Measurements from ENCODE around the gene PLEKHD1.
"Not testable (repeated sequence)": the region's sequence is repeated elsewhere in the genome, so short reads cannot be mapped to it uniquely, and the experiment has no call there.

PLEKHD1 gene

DNA sequence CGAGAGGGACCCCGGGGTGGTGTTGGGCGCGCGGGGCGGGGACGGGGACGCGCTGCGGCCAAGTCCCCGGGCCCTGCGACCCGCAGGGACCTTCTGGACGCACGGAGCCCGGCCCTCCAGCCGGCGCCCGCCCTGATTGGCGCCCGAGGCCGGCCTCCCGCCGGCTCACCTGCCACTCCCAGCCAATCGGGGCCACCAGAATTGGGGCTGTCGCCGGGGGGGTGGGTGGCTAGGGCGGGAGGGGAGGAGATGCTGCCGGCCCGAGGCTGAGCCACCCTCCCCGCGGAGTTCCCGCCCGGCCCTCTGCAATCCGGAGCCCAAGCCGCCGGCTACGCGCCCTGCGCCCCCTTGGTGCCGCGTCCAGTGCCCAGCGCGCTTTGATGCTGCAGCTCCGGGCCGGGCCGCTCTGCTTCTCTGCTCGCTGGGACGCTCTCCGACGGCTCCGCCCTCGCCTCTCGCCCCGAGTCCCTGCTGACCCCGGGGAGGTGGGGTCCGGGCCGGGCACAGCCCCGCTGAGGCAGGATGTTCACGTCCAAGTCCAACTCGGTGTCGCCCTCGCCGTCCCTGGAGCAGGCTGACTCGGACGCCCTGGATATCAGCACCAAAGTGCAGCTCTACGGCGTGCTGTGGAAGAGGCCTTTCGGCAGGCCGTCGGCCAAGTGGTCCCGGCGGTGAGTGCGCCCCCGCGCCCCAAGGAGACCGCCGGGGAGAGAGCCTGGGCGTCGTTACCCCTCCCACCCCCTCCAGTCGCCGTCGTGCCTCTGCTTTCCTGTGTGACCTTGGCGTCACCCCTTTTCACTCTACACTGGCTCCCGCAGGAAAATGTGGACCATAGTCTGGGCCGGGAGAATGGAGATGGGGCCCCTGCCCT, at the start of gene PLEKHD1:
Gene PLEKHD1, plus strand, starts transcription at position 285 of the 871 bp plus-strand sequence. Its CDS starts 238 bp downstream, at position 523.
- DNase-seq (ENCODE audit: low read depth in 2 of 2) = no peak

DNA sequence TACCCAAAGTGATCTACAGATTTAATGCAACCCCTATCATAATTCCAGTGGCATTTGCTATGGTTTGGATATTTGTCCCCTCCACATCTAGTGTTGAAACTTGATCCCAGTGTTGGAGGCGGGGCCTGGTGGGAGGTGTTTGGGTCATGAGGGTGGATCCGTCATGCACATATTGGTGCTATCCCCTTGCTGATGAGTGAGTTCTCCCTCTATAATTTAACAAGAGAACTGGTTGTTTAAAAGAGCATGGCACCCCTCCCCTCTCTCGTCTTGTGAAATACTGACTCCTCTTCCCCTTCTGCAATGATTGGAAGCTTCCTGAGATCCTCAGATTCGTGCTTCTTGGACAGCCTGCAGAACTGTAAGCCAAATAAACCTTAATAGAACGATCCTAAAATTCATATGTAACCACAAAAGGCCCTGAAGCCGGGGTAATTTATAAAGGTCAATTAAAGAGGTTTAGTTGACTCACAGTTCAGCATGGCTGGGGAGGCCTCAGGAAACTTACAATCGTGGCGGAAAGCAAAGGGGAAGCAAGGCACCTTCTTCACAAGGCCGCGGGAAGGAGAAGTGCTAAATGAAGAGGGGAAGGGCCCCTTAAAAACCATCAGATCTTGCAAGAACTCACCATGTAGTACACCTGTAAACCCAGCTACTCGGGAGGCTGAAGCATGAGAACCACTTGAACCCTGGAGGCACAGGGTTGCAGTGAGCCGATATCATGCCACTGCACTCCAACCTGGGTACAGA, 44.8 kb upstream of the PLEKHD1 start:
- DNase-seq (ENCODE audit: low read depth in 2 of 2) = no peak

DNA sequence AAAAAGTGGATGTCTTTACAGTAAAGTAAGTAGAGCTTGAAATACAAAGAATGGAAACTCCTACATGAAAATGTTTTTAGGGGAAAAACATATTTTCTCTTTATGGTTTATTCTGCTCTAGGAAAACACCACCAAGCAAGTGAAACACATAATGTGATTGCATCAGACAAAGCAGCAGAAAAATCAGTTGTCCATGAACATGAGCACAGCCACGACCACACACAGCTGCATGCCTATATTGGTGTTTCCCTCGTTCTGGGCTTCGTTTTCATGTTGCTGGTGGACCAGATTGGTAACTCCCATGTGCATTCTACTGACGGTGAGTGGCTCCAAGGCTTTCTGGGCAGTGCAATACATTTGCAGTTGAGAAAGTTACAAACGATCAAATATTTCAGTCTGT, 42.6 kb upstream of the PLEKHD1 start:
- no peak for DNase-seq (ENCODE audit: low read depth in 2 of 2)

DNA sequence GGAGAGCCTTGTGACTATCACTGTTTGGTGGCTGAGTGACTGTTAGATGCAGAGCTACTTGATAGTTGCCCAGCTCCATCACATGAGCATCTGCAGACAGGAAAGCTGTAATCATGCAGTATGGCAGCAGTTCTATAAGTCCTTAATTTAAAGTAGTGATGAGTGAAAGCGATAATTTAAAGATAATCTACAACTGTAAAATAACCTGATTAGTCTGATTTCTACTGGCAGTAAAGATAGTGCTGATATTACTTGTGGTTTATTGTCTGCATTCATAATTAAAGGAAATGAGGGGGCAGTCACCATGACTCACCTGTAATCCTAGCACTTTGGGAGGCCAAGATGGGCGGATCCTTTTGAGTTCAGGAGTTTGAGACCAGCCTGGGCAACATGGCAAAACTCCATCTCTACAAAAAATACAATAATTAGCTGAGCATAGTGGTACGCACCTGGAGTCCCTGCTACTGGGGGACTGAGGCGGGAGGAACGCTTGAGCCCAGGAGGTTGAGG, 41.2 kb upstream of the PLEKHD1 start:
- DNase-seq (ENCODE audit: low read depth in 2 of 2) = no peak

DNA sequence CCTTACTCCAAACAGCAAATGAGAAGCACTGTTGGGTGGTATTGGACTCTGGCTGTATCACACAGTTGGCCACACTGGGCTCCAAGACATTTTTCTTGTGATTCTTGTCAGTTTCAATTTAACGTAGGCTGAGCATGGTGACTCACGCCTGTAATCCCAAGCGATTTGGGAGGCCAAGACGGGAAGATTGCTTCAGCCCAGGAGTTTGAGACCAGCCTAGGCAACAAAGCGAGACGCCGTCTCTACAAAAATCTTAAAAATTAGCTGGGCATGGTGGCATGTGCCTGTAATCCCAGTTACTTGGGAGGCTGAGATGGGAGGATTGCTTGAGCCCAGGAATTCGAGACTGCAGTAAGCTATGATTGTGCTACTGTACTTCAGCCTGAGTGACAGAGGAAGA, 35.3 kb upstream of the PLEKHD1 start:
- no peak for DNase-seq (ENCODE audit: low read depth in 2 of 2)

DNA sequence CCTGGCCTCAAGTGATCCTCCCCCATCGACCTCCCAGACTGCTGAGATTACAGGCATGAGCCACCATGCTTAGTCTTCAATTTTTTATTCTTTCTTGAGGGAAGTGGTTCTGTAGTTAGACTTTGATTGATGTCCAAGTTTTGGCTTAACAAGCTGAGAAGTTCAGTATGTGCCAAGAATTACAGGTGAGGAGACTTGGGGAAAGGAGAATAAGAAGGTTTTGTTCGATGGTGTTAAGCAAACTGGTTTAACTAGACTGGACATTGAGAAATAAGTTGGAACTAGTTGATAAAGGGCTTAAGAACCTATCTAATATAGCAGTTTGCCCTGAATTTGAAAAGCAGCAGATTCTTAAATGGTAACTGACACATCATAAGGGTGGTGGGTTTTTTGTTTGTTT, 32.6 kb upstream of the PLEKHD1 start:
- DNase-seq (ENCODE audit: low read depth in 2 of 2) = no peak

DNA sequence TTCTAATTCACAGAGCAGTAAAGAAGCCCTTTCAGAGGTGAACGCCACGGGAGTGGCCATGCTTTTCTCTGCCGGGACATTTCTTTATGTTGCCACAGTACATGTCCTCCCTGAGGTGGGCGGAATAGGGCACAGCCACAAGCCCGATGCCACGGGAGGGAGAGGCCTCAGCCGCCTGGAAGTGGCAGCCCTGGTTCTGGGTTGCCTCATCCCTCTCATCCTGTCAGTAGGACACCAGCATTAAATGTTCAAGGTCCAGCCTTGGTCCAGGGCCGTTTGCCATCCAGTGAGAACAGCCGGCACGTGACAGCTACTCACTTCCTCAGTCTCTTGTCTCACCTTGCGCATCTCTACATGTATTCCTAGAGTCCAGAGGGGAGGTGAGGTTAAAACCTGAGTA, 26.2 kb upstream of the PLEKHD1 start:
- DNase-seq (ENCODE audit: low read depth in 2 of 2) = no peak

DNA sequence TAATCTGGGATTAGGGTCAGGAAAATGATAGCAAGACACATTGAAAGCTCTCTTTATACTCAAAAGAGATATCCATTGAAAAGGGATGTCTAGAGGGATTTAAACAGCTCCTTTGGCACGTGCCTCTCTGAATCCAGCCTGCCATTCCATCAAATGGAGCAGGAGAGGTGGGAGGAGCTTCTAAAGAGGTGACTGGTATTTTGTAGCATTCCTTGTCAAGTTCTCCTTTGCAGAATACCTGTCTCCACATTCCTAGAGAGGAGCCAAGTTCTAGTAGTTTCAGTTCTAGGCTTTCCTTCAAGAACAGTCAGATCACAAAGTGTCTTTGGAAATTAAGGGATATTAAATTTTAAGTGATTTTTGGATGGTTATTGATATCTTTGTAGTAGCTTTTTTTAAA, 25.4 kb upstream of the PLEKHD1 start:
- DNase-seq (ENCODE audit: low read depth in 2 of 2) = no peak

DNA sequence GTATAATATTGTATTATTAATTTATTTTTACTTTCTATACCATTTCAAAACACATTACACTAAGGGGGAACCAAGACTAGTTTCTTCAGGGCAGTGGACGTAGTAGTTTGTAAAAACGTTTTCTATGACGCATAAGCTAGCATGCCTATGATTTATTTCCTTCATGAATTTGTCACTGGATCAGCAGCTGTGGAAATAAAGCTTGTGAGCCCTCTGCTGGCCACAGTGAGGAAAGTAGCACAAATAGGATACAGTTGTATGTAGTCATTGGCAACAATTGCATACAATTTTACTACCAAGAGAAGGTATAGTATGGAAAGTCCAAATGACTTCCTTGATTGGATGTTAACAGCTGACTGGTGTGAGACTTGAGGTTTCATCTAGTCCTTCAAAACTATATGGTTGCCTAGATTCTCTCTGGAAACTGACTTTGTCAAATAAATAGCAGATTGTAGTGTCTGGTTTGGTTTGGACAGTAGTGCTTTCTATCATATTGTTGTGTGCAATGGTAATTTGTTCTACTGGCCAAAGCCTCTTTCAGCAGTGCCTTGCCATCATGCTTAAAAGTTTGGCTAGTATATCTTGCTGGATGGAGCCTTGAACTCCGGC, 24.3 kb upstream of the PLEKHD1 start:
- DNase-seq (ENCODE audit: low read depth in 2 of 2) = peak; percentile 69 to 72

DNA sequence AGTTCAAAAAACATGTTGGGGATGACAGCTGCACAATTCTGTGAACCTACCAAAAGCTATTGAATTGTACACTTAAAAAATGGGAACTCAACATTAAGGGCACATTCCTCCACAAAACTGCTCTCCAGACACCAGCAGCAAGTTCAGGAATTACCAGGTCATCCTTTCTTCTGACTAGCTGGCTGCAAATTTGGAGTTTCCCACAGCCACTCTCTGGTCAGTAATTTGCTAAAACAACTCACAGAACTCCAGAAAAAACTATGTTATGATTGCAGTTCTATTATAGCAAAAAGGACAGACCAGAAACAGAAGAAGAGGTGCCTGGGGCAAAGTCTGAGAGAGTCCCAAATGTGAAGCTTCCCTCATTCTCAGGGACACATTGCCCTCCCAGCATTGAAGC, 20.1 kb upstream of the PLEKHD1 start:
- DNase-seq (ENCODE audit: low read depth in 2 of 2) = no peak

DNA sequence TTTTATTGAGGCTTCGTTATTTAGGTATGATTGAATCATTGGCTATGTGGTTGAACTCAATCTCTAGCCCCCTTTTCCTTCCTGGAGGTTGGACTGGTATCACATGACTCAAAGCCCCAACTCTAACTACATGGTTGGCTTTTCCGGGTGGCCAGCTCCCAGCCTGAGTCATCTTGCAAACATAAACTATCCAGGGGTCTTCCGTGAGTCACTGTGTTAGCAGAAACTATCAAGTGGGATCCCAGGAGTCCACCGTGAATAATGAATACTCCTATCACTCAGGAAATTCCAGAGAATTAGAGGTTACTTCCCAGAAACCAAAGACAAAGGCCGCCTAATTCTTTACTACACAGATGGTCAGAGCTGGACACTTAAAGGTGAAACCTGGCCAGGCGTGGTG, 19.7 kb upstream of the PLEKHD1 start:
- peak; percentile 65 to 74 for DNase-seq (ENCODE audit: low read depth in 2 of 2)

DNA sequence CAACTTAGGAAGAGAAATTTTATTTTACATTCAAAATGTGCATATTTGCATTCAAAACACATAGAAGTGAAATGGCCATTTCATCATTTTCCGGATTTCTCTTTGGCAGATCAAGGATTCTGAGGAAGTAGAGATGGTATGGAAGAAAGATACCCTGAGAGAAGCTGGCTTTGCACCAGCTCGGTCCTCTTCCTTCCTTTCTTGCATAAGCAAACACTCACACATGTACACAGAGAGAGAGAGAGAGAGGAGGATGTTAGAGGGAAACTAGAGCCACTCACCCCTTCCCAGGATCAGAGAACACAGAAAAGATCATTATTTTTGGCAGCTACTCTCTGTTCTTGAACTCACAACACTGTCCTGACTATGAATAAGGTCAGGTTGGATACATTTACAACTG, 15.6 kb upstream of the PLEKHD1 start:
- DNase-seq (ENCODE audit: low read depth in 2 of 2) = no peak

DNA sequence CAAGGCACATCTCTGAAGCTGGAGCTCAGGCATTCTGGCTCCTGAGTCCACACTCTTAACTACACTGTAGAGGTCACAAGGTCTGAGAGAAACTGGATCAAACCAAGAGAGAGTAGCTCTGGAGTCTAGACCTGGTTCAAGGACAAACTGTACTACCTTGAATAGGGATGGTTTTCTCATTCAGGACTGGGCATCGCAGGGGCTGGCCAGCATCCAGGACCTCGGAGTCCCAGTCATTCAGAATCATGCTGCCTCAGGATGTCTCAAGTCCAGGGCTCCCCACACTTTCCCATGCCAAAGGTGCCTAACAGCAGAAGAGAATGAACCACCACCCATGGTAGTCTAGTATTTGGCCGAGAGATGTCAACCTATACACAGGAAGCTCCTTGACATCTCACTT, 13.1 kb upstream of the PLEKHD1 start:
- no peak for DNase-seq (ENCODE audit: low read depth in 2 of 2)

DNA sequence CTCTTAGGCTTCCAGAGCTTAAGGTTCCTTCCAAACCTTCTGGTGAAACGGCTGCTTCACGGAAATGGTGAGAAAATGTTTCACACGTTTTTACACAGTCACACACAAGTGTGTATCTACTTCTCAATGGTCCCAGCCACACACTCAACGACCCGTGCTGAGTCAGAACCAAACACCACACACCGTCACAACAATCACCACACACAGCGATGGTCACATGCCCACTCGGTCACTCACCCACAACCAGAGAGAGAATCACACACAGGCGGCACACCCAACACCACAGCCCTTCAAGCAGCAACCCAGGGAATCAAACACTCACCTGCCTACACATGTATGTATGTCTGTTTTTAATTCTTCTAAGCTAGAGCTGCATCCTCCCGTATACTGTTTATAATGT, 12.6 kb upstream of the PLEKHD1 start:
- DNase-seq (ENCODE audit: low read depth in 2 of 2) = no peak

DNA sequence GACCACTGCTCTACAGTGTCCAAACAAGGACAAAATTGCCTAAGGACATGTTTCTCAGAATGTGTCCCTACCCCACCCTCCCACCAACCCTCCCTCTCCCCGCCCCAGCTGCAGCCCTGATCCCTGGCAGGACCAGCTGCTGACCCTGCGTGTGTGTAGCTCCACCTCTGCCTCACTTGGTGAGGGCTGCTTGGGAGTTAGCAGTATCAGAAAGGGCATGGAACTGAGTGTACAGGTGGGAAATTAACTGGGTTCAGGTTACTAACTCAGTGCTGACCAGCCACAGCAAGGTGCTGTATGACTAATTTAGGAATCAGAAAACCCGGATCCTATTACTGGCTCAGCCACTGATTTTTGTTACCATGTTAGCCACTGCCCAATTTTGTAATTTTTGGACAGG, 11.3 kb upstream of the PLEKHD1 start:
- DNase-seq (ENCODE audit: low read depth in 2 of 2) = no peak

DNA sequence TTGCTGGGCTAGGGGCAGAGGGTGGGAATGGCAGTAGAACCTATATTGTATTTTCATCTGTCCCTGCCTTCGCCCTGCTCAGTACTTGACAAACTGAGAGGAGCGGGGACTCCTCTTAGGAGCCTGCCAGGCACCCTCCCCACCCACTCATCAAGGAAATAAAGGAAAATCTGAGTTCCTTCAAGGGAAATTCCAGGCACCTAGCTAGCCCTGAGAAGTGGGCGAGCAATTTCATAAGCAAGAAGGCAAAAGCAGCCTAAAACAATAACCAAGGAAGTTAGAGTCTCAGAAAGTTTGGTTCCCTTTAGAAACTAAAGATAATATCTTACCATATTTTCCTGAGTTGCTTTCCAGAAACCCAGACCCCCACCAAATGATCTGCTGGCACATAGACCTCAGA, 10.6 kb upstream of the PLEKHD1 start:
- DNase-seq (ENCODE audit: low read depth in 2 of 2) = no peak

DNA sequence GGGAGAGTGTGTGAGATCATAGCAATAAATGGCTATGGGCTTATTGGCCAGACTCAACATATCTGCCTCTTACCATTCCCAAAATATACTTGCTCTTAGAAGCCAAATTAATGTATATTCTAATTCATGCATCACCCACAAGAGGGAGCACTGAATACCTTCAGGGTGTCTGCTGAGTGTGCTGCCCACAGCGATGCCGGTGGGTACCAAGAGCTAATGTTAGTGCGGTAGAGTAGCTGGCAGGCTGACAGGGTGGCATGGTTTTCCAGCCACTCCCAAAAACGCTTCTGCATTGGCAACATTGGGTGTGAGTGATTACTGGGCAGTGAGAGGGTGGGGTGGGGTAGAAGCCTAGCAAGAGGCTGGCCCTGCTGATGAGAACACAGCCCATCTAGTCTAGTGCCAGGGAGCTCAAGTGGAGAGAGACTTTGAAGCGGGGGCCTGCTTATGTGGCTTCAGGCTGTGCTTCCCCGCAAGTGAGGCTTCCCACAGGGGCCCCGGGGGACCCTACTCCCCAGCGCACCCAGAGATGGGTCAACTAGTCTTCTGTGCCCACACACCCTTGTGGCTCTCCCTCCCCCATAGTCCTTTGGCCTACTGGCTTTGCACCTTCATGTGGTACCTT, 9.2 kb upstream of the PLEKHD1 start:
- no peak for DNase-seq (ENCODE audit: low read depth in 2 of 2)

DNA sequence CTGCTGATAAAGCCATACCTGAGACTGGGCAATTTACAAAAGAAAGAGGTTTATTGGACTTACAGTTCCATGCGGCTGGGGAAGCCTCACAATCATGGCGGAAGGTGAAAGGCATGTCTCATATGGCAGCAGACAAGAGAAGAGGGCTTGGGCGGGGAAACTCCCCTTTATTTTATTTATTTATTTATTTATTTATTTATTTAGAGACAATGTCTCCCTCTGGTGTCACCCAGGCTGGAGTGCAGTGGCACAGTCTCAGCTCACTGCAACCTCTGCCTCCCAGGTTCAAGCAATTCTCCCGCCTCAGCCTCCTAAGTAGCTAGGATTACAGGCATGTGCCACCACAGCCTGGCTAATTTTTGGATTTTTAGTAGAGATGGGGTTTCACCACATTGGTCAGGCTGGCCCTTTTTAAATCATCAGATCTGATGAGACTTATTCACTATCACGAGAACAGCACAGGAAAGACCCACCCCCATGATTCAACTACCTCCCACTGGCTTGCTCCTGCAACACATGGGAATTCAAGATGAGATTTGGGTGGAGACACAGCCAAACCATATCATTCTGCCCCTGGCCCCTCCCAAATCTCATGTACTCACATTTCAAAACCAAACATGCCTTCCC, 7.6 kb upstream of the PLEKHD1 start:
- not testable (repeated sequence) for DNase-seq (ENCODE audit: low read depth in 2 of 2)

DNA sequence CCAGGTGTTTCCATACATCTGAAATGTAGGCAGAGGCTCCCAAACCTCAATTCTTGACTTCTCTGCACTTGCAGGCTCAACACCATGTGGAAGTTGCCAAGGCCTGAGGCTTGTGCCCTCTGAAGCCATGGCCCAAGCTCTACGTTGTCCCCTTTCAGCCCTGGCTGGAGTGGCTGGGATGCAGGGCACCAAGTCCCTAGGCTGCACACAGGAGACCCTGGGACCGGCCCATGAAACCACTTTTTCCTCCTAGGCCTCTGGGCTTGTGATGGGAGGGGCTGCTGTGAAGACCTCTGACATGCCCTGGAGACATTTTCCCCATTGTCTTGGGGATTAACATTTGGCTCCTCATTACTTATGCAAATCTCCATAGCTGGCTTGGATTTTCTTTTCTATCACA, 6.5 kb upstream of the PLEKHD1 start:
- DNase-seq (ENCODE audit: low read depth in 2 of 2) = not testable (repeated sequence)

DNA sequence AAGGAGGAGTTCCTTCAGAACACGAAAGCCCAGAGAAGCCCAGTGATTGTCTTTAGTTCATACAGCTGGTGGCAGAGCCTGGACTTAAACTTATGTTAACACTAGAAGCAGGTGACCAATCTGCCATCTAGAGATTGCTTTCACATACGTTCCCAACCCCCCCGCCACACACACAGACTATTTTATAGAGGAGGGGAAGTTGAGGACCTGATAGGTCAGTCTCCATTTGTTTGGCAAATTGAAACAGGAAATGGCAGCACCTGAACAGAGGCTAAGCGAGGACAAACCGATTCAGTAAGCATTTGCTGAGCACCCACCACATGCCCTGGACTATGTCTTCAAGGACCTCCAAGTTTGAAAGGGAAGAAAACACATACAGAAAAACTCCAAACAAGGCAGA, 4.8 kb upstream of the PLEKHD1 start:
- DNase-seq (ENCODE audit: low read depth in 2 of 2) = no peak

DNA sequence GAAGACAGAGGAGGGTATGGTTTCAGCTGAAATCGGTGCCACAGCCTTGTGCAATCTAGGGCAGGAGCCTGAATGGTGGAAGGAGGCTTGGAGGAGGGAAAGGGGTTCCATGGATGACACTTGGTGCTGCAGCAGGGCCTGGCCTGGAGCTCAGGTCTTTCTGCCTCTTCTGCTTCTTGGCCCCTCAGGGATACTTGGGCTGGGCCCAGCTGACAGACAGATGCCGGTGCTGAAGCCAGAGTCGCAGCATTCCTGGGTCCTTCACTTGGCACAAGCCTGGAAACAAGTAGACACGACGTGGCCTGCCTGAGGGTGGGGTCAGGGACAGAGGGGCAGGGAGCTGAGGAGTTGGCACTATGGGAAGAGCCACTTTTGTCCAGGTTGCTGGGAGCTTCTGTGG, 4.4 kb upstream of the PLEKHD1 start:
- no peak for DNase-seq (ENCODE audit: low read depth in 2 of 2)

Measured in fibroblast of skin of left quadriceps (primary cell).